ENCODE results near the gene PROSER2.

The PROSER2 gene

DNA sequence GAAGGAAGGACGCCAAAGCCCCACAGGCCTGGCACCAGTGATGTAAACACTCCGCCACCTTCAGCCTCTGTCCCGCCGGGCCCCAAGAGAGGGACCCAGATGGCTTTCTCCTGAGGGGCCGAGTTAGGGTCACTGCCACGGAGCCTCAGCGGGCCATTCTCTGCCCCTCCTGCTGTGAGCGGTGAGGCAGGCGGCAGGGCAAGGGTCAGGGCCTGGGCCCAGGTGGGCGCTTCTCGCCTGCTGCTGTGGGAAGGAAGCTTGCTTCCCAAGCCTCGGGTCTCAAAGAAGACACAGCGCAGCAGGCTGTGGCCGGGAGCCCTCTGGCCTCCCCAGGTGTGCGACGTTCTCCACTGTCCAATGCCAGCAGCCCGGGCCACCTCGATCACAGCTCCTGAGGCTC is 84.8 kb downstream of the PROSER2 start:
- DNase-seq: no peak

- DNase-seq: no peak
Measured at GRCh38 chr10:11908536-11908935, 85.4 kb downstream of the PROSER2 start.

DNA sequence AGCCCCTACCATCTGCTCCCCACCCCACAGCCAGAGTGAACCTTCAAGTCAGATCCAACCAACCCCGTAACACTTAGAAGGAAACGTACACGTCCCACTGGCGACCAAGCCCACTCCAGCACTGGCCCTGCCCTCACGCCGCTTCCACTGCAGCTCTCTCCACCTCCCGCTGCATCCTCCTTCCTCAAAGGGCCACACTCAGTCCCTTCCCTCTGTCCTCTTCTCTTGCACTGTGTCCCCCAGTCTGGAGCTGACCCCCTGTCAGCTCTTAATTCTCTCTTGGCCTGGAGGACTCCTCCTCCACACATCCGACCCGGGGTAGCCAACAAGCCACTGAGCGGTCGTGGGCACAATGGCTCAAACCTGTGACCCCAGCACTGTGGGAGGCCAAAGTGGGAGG is 85.8 kb downstream of the PROSER2 start:
- no peak for DNase-seq

DNA sequence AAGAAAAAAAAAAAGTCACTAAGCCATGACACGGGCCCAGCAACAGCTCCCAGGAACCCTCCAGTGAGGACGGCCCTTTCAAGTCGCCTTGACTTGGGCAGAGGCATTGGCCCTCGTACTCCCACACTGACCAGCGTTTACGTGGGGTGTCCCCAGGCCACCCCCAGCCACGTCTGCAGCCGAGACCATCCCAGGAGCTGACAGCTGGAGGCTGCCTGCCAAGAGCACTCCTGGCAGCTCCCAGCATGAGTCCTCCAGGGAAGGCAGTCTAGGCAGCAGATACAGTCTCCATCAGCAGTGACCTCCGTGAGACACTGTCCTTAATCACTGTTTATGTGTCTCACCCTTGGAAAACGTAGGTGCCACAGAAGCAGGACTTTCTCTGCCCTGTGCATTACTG is 86.5 kb downstream of the PROSER2 start:
- no peak for DNase-seq

DNA sequence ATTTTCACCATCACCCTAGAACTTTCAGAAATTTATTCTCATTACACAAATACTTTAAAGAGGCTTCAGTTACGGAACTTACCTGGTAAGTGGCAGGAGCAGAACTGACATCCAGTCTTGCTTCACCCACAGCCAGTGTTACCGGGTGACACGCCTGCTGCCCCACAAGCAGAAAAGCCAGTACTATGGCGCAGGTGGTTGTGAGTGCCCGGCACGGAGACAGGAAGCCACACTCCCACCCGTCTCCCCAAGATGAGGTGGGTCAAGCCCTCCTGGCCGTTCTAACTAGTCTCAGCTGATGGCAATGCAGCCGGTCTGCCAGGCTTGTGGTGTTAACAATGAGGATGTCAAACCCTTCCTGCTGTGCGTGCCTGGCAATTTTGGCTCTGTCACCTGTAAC is 86.9 kb downstream of the PROSER2 start:
- DNase-seq: no peak

GRCh38 chr10:11913079-11913641 is 90.0 kb downstream of the PROSER2 start:
- DNase-seq: no peak

GRCh38 chr10:11918384-11918783 is 95.2 kb downstream of the PROSER2 start:
- DNase-seq: no peak

DNA sequence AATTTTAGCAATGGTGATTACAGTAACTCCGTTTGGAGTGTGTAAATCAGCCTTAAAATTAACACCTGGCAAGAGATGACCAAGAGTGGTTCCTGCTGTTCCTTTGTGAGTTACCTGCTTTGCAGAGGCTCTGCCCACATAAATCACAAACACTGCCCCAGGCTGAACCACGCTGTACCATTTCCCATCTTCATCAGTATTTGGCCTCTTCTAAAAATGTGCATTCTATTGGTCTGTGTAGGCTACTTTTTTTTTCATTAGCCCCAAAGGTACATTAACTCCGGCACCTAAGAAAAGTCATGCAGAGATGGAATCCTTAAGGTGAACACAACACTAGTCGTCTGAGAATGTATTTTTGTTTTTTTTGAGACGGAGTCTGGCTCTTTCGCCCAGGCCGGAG is 96.1 kb downstream of the PROSER2 start:
- DNase-seq: no peak
